Caco-2 (cell line): ENCODE data around the gene TMEM116. TPM values are rescaled to one million over a fixed set of nuclear protein-coding genes. Genes with fewer than 3 reads are reported as not detected.

Experiments used
- BruUV-seq: library from RNA; stranded (reverse); fragments of 400-500 nt; replicated peaks from 2 replicates; lab custom pipeline; 2021; lab: Mats Ljungman, UMichigan
- CTCF ChIA-PET: fragments of 300-600 bp; sonication (Branson Sonifier 250); formaldehyde crosslinking; loops from one replicate; lab custom pipeline; 2022; ENCODE audit warnings: antibody characterized with exemption; lab: Charles Lee
- POLR2A ChIA-PET: fragments of 300-600 bp; sonication (Branson Sonifier 250); formaldehyde crosslinking; loops from one replicate; lab custom pipeline; 2022; ENCODE audit warnings: antibody characterized with exemption; lab: Charles Lee
- DNase-seq, 2 experiments: peaks; one replicate each; pipeline versions ENCODE4 v3.0.0 to v3.0.0-alpha.2; 2020 to 2022
- H3K27me3 ChIP-seq: replicated peaks from 2 replicates; pipeline ENCODE4 v1.6.0; 2011; ENCODE audit warnings: low read length; ENCODE audit not compliant: control insufficient read depth, insufficient read depth
- H3K36me3 ChIP-seq: 2 replicates; pipeline ENCODE4 v1.5.1; 2011; ENCODE audit warnings: low read length; ENCODE audit not compliant: control insufficient read depth, insufficient read depth
- H3K4me1 ChIP-seq: fragments of 250-450 bp; sonication (Bioruptor Pico); 2 replicates; pipeline ENCODE4 v1.5.1; 2020; ENCODE audit warnings: mild to moderate bottlenecking
- H3K4me3 ChIP-seq: 2 replicates; pipeline ENCODE4 v1.5.1; 2011; ENCODE audit warnings: low read depth, mild to moderate bottlenecking, control low read depth, low read length
- H3K9me3 ChIP-seq: fragments of 250-450 bp; sonication (Bioruptor Pico); 2 replicates; pipeline ENCODE4 v1.5.1; 2020; ENCODE audit warnings: mild to moderate bottlenecking, moderate library complexity
- H3K27ac Mint-ChIP-seq: one replicate; pipeline ENCODE4 v1.8.0; 2022; ENCODE audit warnings: mixed read lengths; ENCODE audit not compliant: unreplicated experiment
- H3K27me3 Mint-ChIP-seq: one replicate; pipeline ENCODE4 v1.8.0; 2022; ENCODE audit warnings: mixed read lengths; ENCODE audit not compliant: insufficient read depth, unreplicated experiment
- H3K36me3 Mint-ChIP-seq: one replicate; pipeline ENCODE4 v1.8.0; 2022; ENCODE audit warnings: mild to moderate bottlenecking, mixed read lengths; ENCODE audit not compliant: insufficient read depth, unreplicated experiment
- H3K4me1 Mint-ChIP-seq: one replicate; pipeline ENCODE4 v1.8.0; 2022; ENCODE audit warnings: low read depth, mixed read lengths; ENCODE audit not compliant: unreplicated experiment
- H3K4me3 Mint-ChIP-seq: one replicate; pipeline ENCODE4 v1.8.0; 2022; ENCODE audit warnings: mild to moderate bottlenecking, moderate library complexity, mixed read lengths; ENCODE audit not compliant: unreplicated experiment
- H3K9me3 Mint-ChIP-seq: one replicate; pipeline ENCODE4 v1.8.0; 2022; ENCODE audit warnings: mixed read lengths; ENCODE audit not compliant: unreplicated experiment
- CTCF ChIP-seq, 2 experiments: fragments of 200-600 bp in 1 of 2; IDR thresholded peaks; 1 replicate in 1 of 2; 2 replicates in 1 of 2; pipeline versions ENCODE4 v1.5.1 to v1.8.0; 2011 to 2022; ENCODE audit warnings: antibody characterized with exemption in 1 of 2, control low read depth in 1 of 2, inconsistent platforms in 1 of 2, low read depth in 1 of 2, low read length in 1 of 2, mild to moderate bottlenecking in 1 of 2, moderate library complexity in 1 of 2; ENCODE audit not compliant: insufficient read depth in 1 of 2, severe bottlenecking in 1 of 2, unreplicated experiment in 1 of 2
- intact Hi-C: fragments of 100-400 bp; cut with micrococcal nuclease; formaldehyde crosslinking; loops from one replicate; pipeline ENCODE4 v1.10.0; 2022; ENCODE audit not compliant: unreplicated experiment
- total RNA-seq: library from RNA; stranded (reverse); gene quantifications from 2 replicates; pipeline ENCODE4 v1.2.3, GENCODE V29; 2022

Gene TMEM116
- total RNA-seq, 1 experiment from 2014 or later, result 11.0 TPM

GRCh38 chr12:112022241-112023016 lies 9.5 kb upstream of the TMEM116 start:
- H3K4me3 ChIP-seq, result no peak overlapping the region
- no peak for TF ChIP-seq CTCF (IDR thresholded peaks at IDR 0.05; ENCODE audit: insufficient read depth in 1 of 2, low read depth in 1 of 2, low read length in 1 of 2, severe bottlenecking in 1 of 2, unreplicated experiment in 1 of 2)
- H3K27me3 ChIP-seq, result no peaks in the 10 kb centered on the region
- CTCF ChIA-PET, result interaction anchor here (0.6 kb wide), 1 partner anchor 77 kb away, joined by 3 read pairs; no protein-coding TSS in a partner anchor
- no peaks in the 10 kb centered on the region for H3K9me3 ChIP-seq
- TSS peak; percentile 97 for BruUV-seq
- no peaks in the 10 kb centered on the region for H3K27me3 Mint-ChIP-seq
- H3K36me3 ChIP-seq, result no peaks in the 10 kb centered on the region; the same call in none of the 2 replicates
- peaks cover 91% of the 10 kb centered on the region for H3K36me3 Mint-ChIP-seq
- POLR2A ChIA-PET, result interaction anchor here (0.6 to 2.2 kb wide), 2 partner anchors 9 to 87 kb away, joined by 3 to 8 read pairs; partner anchors contain the start of genes ERP29 and TMEM116
- DNase-seq, result no peak
- H3K4me1 ChIP-seq, result no peaks in the 10 kb centered on the region
- no peaks in the 10 kb centered on the region for H3K9me3 Mint-ChIP-seq
- H3K4me1 Mint-ChIP-seq, result peaks cover under 1% of the 10 kb centered on the region
- H3K4me3 Mint-ChIP-seq, result no peak overlapping the region
- peak overlapping the region; percentile 7 for H3K27ac Mint-ChIP-seq
- intact Hi-C loops, result no loop called here

- no peaks in the 10 kb centered on the region for H3K27me3 Mint-ChIP-seq
- ChIA-PET POLR2A (no interaction called here), CTCF (interaction anchor here (0.5 to 0.6 kb wide), 2 partner anchors 74 to 88 kb away, joined by 3 to 9 read pairs; no protein-coding TSS in a partner anchor)
- H3K4me1 Mint-ChIP-seq, result peaks cover 11% of the 10 kb centered on the region
- peaks cover 4% of the 10 kb centered on the region for H3K9me3 Mint-ChIP-seq
- Histone ChIP-seq H3K4me3 (no peak overlapping the region), H3K27me3 (no peaks in the 10 kb centered on the region), H3K9me3 (no peaks in the 10 kb centered on the region), H3K4me1 (no peaks in the 10 kb centered on the region), H3K36me3 (no peaks in the 10 kb centered on the region; the same call in none of the 2 replicates)
- H3K27ac Mint-ChIP-seq, result peak overlapping the region; percentile 24
- no peak overlapping the region for H3K4me3 Mint-ChIP-seq
- no peak for DNase-seq
- intact Hi-C loops, result no loop called here
- BruUV-seq, result no TSS peak
- TF ChIP-seq CTCF (IDR thresholded peaks at IDR 0.05; ENCODE audit: insufficient read depth in 1 of 2, low read depth in 1 of 2, low read length in 1 of 2, severe bottlenecking in 1 of 2, unreplicated experiment in 1 of 2), result no peak
- peaks cover 95% of the 10 kb centered on the region for H3K36me3 Mint-ChIP-seq
Measured at GRCh38 chr12:112020947-112021457, 8.0 kb upstream of the TMEM116 start.

- H3K36me3 ChIP-seq, result no peaks in the 10 kb centered on the region; the same call in 1 of the 2 replicates
- CTCF ChIA-PET, result no interaction called here
Measured at GRCh38 chr12:112018571-112019237, 5.7 kb upstream of the TMEM116 start.

More at GRCh38 chr12:112018571-112019237, 5.7 kb upstream of the TMEM116 start:
- Histone ChIP-seq H3K27me3 (no peaks in the 10 kb centered on the region), H3K4me1 (no peaks in the 10 kb centered on the region), H3K9me3 (no peaks in the 10 kb centered on the region), H3K4me3 (no peak overlapping the region)
- Mint-ChIP-seq H3K4me1 (peaks cover 13% of the 10 kb centered on the region), H3K27me3 (no peaks in the 10 kb centered on the region), H3K9me3 (peaks cover 10% of the 10 kb centered on the region), H3K36me3 (peaks cover 94% of the 10 kb centered on the region), H3K27ac (no peak overlapping the region), H3K4me3 (no peak overlapping the region)
- POLR2A ChIA-PET, result no interaction called here
- DNase-seq, result no peak
- intact Hi-C loops, result no loop called here
- no peak for TF ChIP-seq CTCF (IDR thresholded peaks at IDR 0.05; ENCODE audit: insufficient read depth in 1 of 2, low read depth in 1 of 2, low read length in 1 of 2, severe bottlenecking in 1 of 2, unreplicated experiment in 1 of 2)
- no TSS peak for BruUV-seq
